ENCODE results near the gene MYO1A. TPM values are rescaled to one million over a fixed set of nuclear protein-coding genes. Genes with fewer than 3 reads are reported as not detected.

The MYO1A gene
- total RNA-seq, 3 donors from 2014 or later: 167 to 444 (median 219) TPM

DNA sequence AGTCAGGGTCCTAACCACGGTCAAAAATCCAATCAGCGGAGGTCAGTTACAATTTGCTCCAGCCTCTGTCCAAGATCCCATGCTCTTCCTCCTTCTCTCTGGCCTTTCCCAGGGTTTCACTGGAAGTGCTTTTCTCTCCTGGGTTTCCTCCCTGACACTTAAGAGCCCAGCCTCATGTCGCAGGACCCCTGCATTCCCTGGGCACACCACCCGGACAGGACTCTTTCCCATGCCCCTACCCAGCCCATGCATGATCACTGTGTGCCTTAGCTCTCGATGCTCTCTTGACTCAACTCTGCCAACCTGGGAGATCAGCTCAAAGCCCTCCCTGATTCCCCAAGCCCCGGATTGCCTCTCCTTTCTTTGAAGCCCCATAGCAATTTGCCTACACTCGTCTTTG is 18.1 kb downstream of the MYO1A start:
- TF ChIP-seq, protein P1, sequence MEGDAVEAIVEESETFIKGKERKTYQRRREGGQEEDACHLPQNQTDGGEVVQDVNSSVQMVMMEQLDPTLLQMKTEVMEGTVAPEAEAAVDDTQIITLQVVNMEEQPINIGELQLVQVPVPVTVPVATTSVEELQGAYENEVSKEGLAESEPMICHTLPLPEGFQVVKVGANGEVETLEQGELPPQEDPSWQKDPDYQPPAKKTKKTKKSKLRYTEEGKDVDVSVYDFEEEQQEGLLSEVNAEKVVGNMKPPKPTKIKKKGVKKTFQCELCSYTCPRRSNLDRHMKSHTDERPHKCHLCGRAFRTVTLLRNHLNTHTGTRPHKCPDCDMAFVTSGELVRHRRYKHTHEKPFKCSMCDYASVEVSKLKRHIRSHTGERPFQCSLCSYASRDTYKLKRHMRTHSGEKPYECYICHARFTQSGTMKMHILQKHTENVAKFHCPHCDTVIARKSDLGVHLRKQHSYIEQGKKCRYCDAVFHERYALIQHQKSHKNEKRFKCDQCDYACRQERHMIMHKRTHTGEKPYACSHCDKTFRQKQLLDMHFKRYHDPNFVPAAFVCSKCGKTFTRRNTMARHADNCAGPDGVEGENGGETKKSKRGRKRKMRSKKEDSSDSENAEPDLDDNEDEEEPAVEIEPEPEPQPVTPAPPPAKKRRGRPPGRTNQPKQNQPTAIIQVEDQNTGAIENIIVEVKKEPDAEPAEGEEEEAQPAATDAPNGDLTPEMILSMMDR (IDR thresholded peaks at IDR 0.05): no peak
- intact Hi-C loops (cut with DNase I, micrococcal nuclease): no loop called here
- DNase-seq: no peak
- Histone ChIP-seq H3K36me3 (ENCODE audit: low read depth) (no peaks in the 10 kb centered on the region), H3K4me1 (ENCODE audit: low read depth) (no peaks in the 10 kb centered on the region), H3K9me3 (no peaks in the 10 kb centered on the region), H3K4me3 (no peak overlapping the region)
- no peak for ATAC-seq

DNA sequence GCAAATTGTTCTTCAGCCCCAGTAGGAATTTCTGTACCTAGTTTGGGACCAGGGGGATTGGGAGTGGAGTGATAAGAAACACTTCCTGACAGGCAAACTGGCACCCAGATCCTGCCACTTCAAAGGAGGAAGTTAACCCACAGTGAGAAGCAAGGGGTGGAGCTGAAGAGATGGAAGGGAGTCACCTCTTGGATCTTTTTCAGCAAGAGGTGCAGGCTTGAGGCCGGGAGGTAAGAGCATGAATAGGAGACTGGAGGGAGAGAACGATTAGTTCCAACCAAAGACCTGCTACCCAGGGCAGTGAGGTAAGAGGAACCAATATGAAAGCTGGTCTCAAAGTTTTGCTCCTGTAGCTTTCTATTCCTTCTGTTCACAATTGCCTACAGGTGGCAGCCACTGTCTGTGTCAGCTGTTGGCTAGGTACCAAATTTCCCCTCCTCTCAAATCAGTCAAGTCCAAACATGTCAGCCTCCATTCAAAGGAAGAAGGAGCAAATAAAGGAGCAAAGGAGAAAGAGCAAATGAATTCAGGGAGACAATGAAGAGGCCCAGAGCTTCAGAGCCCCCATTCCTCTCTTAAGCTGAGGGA is 18.7 kb downstream of the MYO1A start:
- intact Hi-C loops (cut with DNase I, micrococcal nuclease): no loop called here
- DNase-seq: peak in 1 of 3 donors; percentile 30
- no peaks in the 10 kb centered on the region for H3K4me1 ChIP-seq (ENCODE audit: low read depth)
- no peak overlapping the region for H3K4me3 ChIP-seq
- TF ChIP-seq, protein P1 (IDR thresholded peaks at IDR 0.05): no peak
- no peaks in the 10 kb centered on the region for H3K36me3 ChIP-seq (ENCODE audit: low read depth)
- H3K9me3 ChIP-seq: no peaks in the 10 kb centered on the region
- ATAC-seq: peak; percentile 75

DNA sequence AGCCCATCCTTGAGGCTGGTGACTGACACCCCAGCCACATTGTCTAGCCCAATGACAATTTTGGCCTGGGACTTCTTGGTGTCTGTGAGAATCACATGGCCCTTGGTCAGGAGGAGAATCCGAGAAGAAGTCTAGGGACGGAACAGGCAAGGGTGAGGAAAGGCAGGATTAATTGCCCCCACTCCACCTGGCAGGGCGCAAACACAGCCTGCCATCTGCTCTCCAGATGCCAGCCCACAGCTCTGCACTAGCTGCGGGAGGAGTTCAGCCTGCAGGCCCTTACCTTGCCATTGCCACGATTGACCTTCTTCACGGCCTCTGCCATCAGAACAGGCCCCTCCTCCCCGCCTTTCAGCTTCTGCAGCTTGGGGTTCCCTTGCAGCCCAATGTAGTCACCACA is 20.5 kb downstream of the MYO1A start:
- no peaks in the 10 kb centered on the region for H3K4me1 ChIP-seq (ENCODE audit: low read depth)
- TF ChIP-seq, protein P1 (IDR thresholded peaks at IDR 0.05): no peak
- no peak overlapping the region for H3K4me3 ChIP-seq
- intact Hi-C loops (cut with DNase I, micrococcal nuclease): no loop called here
- DNase-seq (no peak), ATAC-seq (no peak)
- H3K36me3 ChIP-seq (ENCODE audit: low read depth): no peaks in the 10 kb centered on the region
- H3K9me3 ChIP-seq: no peaks in the 10 kb centered on the region

- no peak for ATAC-seq
- no peaks in the 10 kb centered on the region for H3K36me3 ChIP-seq (ENCODE audit: low read depth)
- intact Hi-C loops (cut with DNase I, micrococcal nuclease): no loop called here
Measured at GRCh38 chr12:57027805-57028153, 22.1 kb downstream of the MYO1A start.

DNA sequence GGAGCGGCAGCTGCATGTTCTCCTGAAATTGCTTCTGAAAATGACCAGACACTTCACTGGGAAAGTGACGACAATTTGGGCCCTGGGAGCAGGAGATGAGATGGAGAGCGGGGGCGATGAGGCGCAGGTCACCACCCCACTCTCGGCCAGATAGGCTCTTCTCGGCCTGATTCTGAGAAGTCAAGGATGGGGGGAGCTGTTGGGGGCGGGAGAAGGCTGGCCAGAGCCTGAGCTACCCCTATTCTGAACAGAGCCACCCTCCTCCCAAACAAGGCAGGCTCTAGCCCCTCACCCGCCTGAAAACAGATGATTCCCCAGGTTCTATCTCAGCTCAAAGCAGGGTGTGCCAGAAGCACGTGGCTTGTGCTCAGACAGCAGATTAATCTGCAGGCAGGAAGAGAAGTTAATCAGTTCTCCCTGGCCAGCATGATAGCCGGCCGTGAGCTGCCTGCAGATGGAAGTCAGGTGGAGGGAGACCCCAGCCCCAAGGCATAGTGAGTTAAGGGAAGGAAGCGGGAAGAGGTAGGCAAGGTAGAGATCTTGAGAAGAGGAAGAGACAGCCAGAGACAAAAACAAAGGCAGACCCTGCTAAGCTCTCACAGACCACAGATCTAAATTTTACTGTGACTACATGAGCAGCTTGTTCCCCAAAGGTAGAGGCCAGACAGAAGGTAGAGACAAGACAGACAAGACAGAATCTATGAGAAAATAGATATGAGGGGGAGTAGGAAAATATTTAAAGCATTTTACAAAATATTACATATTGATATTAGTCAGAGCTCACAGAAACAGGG is 22.7 kb downstream of the MYO1A start:
- DNase-seq (no peak), ATAC-seq (no peak)
- intact Hi-C loops (cut with DNase I, micrococcal nuclease): no loop called here
- Histone ChIP-seq H3K4me3 (no peak overlapping the region), H3K36me3 (ENCODE audit: low read depth) (no peaks in the 10 kb centered on the region), H3K9me3 (no peaks in the 10 kb centered on the region), H3K4me1 (ENCODE audit: low read depth) (no peaks in the 10 kb centered on the region)
- TF ChIP-seq, protein P1 (IDR thresholded peaks at IDR 0.05): no peak

More at GRCh38 chr12:57027805-57028153, 22.1 kb downstream of the MYO1A start:
- Histone ChIP-seq H3K9me3 (no peaks in the 10 kb centered on the region), H3K4me1 (ENCODE audit: low read depth) (no peaks in the 10 kb centered on the region), H3K4me3 (no peak overlapping the region)
- DNase-seq: no peak
- TF ChIP-seq, protein P1 (IDR thresholded peaks at IDR 0.05): no peak
